ENCODE data around the gene GLDN.

Gene GLDN

DNA sequence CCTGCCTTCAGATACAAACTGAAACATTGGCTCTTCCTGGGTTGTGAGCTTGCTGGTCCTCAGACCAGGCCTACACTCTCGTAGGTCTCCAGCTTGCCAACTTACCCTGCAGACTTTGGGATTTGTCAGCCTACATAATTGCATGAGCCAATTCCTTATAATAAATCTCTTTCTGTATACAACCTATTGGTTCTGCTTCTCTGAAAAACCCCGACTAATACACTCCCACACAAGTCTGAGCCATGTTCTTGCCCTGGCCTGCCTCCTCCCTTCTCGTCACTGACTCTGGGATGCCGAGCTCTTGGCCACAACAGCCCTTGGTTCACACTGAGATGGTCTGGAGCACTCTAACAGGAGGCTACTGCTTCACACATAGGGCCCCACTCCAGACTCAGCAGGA is 12.5 kb upstream of the GLDN start:
- POLR2A ChIA-PET, result no interaction called here
- Histone ChIP-seq H3K36me3 (ENCODE audit: control insufficient read depth in 2 of 2, insufficient read depth in 1 of 2, low read length in 2 of 2) (no peaks in the 10 kb centered on the region), H3K27ac (ENCODE audit: extremely low read depth, low read depth, low read length) (no peak overlapping the region), H3K4me3 (ENCODE audit: low read depth, low read length) (no peak overlapping the region), H3K9me3 (ENCODE audit: control insufficient read depth, insufficient read depth, low read depth, low read length) (no peaks in the 10 kb centered on the region), H3K4me1 (ENCODE audit: control insufficient read depth, insufficient read depth, low read length) (no peaks in the 10 kb centered on the region)
- CTCF ChIA-PET, result no interaction called here
- no peak for TF ChIP-seq HOXD13 (CRISPR knock-in tag; IDR thresholded peaks at IDR 0.05; ENCODE audit: borderline replicate concordance)
- TF ChIP-seq, protein P1, sequence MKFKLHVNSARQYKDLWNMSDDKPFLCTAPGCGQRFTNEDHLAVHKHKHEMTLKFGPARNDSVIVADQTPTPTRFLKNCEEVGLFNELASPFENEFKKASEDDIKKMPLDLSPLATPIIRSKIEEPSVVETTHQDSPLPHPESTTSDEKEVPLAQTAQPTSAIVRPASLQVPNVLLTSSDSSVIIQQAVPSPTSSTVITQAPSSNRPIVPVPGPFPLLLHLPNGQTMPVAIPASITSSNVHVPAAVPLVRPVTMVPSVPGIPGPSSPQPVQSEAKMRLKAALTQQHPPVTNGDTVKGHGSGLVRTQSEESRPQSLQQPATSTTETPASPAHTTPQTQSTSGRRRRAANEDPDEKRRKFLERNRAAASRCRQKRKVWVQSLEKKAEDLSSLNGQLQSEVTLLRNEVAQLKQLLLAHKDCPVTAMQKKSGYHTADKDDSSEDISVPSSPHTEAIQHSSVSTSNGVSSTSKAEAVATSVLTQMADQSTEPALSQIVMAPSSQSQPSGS (tag by site-specific recombination; IDR thresholded peaks at IDR 0.05; ENCODE audit: low read depth), result no peak
- TF ChIP-seq ZNF558 (tag by site-specific recombination; IDR thresholded peaks at IDR 0.05), result no peak
- no peak for TF ChIP-seq ZNF214 (tag by site-specific recombination; IDR thresholded peaks at IDR 0.05; ENCODE audit: borderline replicate concordance)
- no peak for TF ChIP-seq ZFP69B (tag by site-specific recombination; IDR thresholded peaks at IDR 0.05)

DNA sequence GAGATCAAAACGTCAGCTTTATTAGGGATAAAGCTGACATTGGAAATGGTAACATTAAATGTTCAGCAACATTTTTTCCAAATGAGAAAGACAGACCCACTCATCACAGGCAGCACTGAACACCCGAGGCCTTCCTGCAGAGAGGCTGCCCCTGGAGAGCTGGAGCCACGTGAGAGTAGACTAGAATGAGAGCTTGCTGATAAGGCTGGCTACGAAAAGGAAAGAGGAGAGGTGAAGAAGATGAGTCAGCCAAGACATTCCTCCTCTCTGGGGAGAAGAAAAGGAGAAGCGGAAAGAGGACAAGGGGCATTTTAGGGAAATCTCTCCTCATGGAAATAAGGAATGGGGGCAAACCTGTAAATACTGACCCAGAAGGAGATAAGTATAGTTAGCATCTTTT is 10.3 kb upstream of the GLDN start:
- Histone ChIP-seq H3K4me1 (ENCODE audit: control insufficient read depth, insufficient read depth, low read length) (no peaks in the 10 kb centered on the region), H3K36me3 (ENCODE audit: control insufficient read depth in 2 of 2, insufficient read depth in 1 of 2, low read length in 2 of 2) (no peaks in the 10 kb centered on the region), H3K9me3 (ENCODE audit: control insufficient read depth, insufficient read depth, low read depth, low read length) (no peaks in the 10 kb centered on the region), H3K27ac (ENCODE audit: extremely low read depth, low read depth, low read length) (no peak overlapping the region), H3K4me3 (ENCODE audit: low read depth, low read length) (no peak overlapping the region)
- ChIA-PET POLR2A (no interaction called here), CTCF (no interaction called here)
- TF ChIP-seq ZSCAN30 (tag by site-specific recombination; IDR thresholded peaks at IDR 0.05) (no peak), SCRT1 (tag by site-specific recombination; IDR thresholded peaks at IDR 0.05; ENCODE audit: borderline replicate concordance) (no peak), ZBTB20 (tag by site-specific recombination; IDR thresholded peaks at IDR 0.05) (no peak), ZBTB48 (tag by site-specific recombination; IDR thresholded peaks at IDR 0.05) (no peak), WT1 (tag by site-specific recombination; IDR thresholded peaks at IDR 0.05) (no peak), ZNF768 (tag by site-specific recombination; IDR thresholded peaks at IDR 0.05) (no peak), ZNF623 (tag by site-specific recombination; IDR thresholded peaks at IDR 0.05) (no peak), IKZF3 (tag by site-specific recombination; IDR thresholded peaks at IDR 0.05) (no peak), ZNF830 (tag by site-specific recombination; IDR thresholded peaks at IDR 0.05; ENCODE audit: low read depth) (no peak), ZNF146 (tag by site-specific recombination; IDR thresholded peaks at IDR 0.05) (no peak), ZXDB (tag by site-specific recombination; IDR thresholded peaks at IDR 0.05) (no peak), ZNF121 (tag by site-specific recombination; IDR thresholded peaks at IDR 0.05) (no peak), ZNF184 (tag by site-specific recombination; IDR thresholded peaks at IDR 0.05) (no peak), ZNF670 (tag by site-specific recombination; IDR thresholded peaks at IDR 0.05; ENCODE audit: low read depth) (no peak), ZBTB1 (tag by site-specific recombination; IDR thresholded peaks at IDR 0.05) (no peak)
- TF ChIP-seq, protein P2, sequence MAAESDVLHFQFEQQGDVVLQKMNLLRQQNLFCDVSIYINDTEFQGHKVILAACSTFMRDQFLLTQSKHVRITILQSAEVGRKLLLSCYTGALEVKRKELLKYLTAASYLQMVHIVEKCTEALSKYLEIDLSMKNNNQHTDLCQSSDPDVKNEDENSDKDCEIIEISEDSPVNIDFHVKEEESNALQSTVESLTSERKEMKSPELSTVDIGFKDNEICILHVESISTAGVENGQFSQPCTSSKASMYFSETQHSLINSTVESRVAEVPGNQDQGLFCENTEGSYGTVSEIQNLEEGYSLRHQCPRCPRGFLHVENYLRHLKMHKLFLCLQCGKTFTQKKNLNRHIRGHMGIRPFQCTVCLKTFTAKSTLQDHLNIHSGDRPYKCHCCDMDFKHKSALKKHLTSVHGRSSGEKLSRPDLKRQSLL (tag by site-specific recombination; IDR thresholded peaks at IDR 0.05), result no peak
- TF ChIP-seq, protein P3, sequence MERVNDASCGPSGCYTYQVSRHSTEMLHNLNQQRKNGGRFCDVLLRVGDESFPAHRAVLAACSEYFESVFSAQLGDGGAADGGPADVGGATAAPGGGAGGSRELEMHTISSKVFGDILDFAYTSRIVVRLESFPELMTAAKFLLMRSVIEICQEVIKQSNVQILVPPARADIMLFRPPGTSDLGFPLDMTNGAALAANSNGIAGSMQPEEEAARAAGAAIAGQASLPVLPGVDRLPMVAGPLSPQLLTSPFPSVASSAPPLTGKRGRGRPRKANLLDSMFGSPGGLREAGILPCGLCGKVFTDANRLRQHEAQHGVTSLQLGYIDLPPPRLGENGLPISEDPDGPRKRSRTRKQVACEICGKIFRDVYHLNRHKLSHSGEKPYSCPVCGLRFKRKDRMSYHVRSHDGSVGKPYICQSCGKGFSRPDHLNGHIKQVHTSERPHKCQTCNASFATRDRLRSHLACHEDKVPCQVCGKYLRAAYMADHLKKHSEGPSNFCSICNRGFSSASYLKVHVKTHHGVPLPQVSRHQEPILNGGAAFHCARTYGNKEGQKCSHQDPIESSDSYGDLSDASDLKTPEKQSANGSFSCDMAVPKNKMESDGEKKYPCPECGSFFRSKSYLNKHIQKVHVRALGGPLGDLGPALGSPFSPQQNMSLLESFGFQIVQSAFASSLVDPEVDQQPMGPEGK (tag by site-specific recombination; IDR thresholded peaks at IDR 0.05), result no peak
- TF ChIP-seq, protein P4, sequence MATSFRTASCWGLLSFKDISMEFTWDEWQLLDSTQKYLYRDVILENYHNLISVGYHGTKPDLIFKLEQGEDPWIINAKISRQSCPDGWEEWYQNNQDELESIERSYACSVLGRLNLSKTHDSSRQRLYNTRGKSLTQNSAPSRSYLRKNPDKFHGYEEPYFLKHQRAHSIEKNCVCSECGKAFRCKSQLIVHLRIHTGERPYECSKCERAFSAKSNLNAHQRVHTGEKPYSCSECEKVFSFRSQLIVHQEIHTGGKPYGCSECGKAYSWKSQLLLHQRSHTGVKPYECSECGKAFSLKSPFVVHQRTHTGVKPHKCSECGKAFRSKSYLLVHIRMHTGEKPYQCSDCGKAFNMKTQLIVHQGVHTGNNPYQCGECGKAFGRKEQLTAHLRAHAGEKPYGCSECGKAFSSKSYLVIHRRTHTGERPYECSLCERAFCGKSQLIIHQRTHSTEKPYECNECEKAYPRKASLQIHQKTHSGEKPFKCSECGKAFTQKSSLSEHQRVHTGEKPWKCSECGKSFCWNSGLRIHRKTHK (tag by site-specific recombination; IDR thresholded peaks at IDR 0.05), result no peak
